GM21367 (cell line): ENCODE results near the gene KDM5A.
"Not testable (repeated sequence)": the region's sequence is repeated elsewhere in the genome, so short reads cannot be mapped to it uniquely, and the experiment has no call there.

Source experiments
- ATAC-seq: cut with Tn5 transposase; IDR thresholded peaks from one replicate; pipeline ENCODE4 v1.9.1; 2021; ENCODE audit not compliant: unreplicated experiment

Gene KDM5A

GRCh38 chr12:241266-241665 is 147.9 kb downstream of the KDM5A start:
- no peak for ATAC-seq

DNA sequence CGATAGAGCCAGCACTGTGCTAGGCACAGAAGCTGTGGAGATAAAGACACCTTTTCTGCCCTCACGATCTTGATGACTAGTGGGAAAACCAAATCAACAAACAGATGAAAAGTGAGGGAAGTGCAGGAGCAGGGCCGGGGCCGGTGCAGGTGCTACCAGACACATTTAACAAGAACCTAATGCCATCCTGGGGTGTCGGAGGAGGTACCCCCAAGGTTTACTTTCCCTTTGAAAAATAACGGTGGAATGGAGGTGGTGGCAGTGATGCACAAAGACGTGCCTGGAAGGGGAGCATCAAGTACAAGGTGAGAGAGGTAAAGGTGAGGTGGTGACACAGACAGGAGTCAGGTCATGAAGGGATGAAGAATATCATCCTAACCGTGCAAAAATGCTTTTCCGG is 148.6 kb downstream of the KDM5A start:
- no peak for ATAC-seq

DNA sequence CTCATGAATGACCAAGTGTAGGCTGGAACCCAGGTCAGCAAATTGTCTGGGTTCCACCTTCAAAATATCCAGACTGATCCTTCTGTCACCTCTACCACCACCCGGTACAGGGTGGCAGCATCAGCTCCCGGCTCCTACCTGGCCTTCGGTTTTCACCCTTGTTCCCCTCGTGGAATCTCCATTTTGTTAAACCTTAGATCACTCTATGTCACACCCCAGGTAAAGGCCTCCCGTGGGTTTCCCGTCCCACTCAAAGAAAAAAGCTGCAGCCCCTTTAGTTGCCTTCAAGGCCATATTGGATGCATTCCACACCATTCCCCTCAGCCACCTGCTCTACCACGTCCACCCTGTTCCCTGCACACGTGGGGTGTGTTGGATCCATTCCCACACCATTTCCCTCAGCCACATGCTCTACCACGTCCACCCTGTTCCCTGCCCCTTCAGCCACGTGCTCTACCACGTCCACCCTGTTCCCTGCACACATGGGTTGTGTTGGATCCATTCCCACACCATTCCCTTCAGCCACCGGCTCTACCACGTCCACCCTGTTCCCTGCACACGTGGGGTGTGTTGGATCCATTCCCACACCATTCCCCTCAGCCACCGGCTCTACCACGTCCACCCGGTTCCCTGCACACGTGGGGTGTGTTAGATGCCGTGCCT is 150.3 kb downstream of the KDM5A start:
- ATAC-seq, result no peak

- ATAC-seq, result no peak
Observed at GRCh38 chr12:238116-238515, 151.0 kb downstream of the KDM5A start.

- no peak for ATAC-seq
Observed at GRCh38 chr12:237026-237815, 151.9 kb downstream of the KDM5A start.

DNA sequence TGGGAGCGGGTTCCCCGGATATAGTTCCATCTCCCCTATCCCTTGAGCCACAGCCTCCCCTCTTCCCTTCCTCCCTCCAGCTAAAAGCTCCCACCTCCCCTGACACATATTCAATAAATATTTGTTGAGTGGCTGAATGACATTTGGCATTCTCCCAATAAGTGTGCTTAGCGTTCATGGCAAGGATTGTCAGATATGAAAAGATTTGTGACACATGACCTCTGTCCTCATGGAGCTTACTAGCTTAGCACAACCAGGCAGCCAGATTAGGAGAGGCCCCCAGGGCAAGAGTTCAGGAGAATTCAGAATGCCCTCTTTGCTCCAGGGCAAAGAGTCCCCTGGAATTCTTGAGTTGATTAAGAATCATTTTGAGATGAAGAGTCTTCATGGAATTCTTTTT is 152.7 kb downstream of the KDM5A start:
- ATAC-seq, result no peak

GRCh38 chr12:235967-236366 is 153.2 kb downstream of the KDM5A start:
- ATAC-seq, result not testable (repeated sequence)

DNA sequence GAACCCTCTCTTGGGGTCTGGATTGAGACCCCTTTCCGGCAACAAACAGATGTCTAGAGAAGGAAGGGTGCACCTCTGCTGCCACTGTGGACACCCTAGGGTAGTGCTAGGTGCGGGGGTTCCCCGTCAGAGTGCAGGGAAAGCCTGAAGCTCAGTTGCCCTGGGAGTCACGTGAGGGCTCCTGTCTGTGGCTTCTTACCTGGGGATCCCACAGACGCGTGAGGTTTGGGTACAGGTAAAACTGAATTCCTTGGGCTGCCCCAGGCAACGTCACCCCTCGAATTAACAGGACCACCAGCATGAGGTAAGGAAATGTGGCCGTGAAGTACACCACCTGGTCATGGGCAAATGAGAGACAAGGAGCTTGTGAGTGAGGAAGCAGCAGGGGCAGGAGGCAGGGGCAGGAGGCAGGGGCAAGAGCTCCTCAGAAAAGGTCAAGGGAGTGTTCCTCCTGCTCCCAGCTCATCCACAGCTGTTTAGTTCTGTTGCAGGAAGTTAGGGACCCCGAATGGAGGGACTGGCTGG is 154.2 kb downstream of the KDM5A start:
- no peak for ATAC-seq

GRCh38 chr12:234019-234418 is 155.1 kb downstream of the KDM5A start:
- no peak for ATAC-seq

DNA sequence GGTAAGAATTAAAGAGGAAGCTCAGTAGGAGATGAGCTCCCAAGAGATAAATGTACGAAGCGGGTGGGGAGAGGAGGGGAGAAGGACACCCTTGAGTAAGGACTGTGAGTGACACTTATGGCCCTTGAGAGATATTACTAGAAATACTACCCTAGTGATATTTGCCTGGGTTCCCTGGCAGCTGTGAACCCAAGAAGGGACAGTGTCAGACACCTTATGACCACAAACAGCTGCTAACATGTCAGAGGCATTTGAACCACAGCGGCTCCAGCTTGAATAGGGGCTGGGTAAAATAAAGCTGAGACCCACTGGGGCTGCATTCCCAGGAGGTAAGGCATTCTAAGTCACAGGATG is 155.5 kb downstream of the KDM5A start:
- ATAC-seq, result no peak

DNA sequence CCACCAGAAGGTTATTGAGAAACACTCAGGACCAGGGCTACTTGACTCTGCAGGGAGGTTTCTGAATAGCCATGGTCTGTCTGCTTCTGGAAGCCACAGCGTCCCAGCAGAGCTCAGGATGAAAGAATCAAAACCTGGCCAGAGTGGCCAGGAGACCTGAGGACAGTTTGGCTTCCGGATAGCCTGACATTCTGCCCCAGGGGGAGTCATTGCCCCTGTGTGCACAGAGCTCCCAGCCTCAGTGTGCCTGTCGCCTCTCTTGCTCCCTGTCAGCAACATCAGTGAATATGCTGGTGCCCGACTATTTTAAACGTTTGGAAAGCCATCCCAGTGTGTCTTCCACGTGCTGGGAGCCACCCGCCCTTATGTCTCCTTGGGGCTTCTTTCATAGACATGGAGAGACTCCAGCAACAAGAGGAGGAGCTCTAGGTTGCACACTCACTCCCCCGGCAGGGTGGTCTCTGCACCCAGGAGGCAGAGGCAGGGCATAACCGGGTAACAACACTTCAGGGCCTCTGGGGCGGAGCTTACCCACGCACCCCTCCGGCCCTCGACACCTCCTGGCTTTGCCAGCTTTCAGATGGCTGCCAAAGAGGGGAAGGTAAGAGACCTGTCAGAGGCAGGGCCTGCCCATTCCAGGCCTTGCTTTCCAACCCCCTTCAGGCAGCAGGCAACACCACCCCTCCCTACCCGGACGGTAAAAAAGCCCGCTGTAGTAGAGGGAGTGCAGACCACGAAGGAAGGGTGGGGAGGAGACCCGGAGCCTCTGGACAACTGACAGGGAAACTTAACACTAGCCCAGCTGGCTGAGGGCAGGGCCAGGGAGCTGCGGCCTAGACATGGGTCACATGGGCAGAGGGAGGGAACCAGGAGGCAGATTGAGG is 156.1 kb downstream of the KDM5A start:
- ATAC-seq, result no peak

- no peak for ATAC-seq
Observed at GRCh38 chr12:230925-231671, 158.0 kb downstream of the KDM5A start.
